ENCODE data around the gene FLOT2.

Gene FLOT2

DNA sequence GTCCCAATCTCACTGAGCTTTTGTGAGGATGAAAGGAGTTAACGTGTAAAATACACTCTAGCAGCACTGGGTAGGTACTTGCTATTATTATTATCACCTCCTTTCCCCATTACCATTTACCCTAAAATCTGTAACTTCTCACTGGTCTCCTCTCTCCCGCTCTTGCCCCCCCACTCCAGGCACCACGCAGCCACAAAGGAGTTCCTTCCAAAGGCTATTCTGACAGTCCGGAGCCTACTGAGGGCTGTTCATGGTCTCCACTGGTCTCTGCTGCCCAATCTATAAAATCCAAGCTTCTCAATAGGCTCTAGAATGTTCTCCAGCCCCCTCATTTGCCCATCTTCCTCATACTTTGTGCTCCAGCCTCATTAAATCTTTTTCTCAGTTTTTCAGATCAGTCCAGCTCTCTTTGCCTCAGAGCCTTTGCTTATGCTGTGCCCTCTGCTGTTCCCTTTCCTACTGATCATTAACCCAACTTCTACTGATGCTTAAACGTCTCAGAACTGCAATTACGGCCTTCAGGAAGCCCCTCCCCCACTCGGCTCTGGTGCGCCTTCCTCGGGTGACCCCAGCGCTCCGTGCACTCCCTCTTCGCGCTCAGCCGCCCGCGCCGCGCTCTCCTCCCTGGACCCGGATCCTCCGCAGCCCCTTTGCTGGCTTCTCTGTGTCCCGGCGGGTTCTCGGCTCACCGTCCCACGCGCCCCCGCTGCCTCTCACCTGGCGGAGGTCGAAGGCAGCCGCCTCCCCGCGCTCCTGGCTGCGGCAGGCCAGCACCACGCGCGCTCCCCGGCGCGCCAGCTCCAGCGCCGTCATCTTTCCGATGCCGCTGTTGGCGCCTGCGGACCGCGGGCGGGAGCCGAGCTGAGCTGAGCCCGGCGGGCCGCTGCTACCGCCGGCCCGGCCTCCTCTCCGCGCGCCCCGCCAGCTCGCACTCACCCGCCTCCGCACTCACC is 4.6 kb upstream of the FLOT2 start:
- TF ChIP-seq, protein P1, sequence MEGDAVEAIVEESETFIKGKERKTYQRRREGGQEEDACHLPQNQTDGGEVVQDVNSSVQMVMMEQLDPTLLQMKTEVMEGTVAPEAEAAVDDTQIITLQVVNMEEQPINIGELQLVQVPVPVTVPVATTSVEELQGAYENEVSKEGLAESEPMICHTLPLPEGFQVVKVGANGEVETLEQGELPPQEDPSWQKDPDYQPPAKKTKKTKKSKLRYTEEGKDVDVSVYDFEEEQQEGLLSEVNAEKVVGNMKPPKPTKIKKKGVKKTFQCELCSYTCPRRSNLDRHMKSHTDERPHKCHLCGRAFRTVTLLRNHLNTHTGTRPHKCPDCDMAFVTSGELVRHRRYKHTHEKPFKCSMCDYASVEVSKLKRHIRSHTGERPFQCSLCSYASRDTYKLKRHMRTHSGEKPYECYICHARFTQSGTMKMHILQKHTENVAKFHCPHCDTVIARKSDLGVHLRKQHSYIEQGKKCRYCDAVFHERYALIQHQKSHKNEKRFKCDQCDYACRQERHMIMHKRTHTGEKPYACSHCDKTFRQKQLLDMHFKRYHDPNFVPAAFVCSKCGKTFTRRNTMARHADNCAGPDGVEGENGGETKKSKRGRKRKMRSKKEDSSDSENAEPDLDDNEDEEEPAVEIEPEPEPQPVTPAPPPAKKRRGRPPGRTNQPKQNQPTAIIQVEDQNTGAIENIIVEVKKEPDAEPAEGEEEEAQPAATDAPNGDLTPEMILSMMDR (IDR thresholded peaks at IDR 0.05; ENCODE audit: insufficient read depth, low read depth, low read length, missing control alignments) = no peak
- H3K4me3 ChIP-seq (ENCODE audit: low read depth, low read length) = peak overlapping the region; percentile 74
- peak; percentile 61 for DNase-seq (ENCODE audit: low read depth)

DNA sequence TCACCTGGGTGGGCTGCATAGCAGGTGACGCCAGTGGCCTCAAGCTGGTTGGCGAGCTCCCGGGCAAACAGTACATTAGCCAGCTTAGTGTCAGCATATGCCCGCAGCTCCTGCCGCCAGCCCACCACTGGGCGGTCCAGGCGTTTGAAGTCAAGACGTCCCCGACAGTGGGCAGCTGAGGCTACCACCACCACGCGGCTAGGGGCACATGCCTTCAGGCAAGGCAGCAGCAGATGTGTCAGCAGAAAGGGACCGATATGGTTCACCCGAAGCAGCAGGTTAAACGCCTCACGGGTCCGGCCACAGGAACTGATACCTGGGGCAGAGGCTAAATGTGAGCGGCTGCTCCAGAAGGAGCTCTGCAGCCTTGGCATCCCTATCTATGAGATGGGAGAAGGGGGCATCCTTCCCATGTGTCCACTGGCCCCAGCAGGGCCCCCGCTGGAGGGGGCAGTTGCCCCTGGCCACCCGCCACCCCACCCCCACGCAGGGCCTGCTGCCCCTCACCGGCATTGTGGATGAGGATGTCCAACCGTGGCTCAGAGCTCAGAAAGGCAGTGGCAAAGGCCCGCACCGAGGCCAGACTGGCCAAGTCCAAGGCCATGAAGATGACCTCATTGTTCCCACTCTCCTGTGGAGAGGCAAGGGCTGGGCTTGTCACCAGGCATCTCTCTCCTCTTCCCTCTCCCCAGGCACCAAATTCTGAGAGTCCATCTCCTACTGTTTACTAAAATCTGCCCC is 3.6 kb upstream of the FLOT2 start:
- DNase-seq (ENCODE audit: low read depth) = no peak
- TF ChIP-seq, protein P1 (IDR thresholded peaks at IDR 0.05; ENCODE audit: insufficient read depth, low read depth, low read length, missing control alignments) = no peak
- H3K4me3 ChIP-seq (ENCODE audit: low read depth, low read length) = peak overlapping the region; percentile 74

DNA sequence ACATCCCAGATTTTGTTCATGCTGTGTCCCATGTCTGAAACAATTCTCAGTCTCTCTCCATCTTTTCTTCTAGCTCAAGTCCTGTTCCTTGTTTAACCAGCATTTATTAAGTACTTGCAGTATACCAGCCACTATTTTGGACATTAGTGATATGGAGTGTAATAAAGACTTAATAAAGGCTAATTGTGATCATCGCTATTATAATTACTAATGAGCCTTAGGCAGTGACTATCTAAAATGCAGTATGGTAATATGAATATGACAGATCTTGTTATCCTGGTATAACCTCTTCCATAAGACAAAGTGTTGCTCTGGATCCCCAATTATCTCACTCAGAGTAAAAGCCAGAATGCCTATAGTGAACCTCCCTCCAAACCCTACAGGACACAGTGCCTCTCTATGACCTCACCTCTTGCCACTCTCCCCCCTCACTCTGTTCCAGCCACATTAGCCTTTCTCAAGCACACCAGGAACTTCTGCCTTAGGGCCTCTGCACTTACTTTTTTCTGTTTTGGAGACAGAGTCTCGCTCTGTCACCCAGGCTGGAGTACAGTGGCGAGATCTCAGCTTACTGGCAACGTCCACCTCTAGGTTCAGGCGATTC is 1.8 kb upstream of the FLOT2 start:
- TF ChIP-seq, protein P1 (IDR thresholded peaks at IDR 0.05; ENCODE audit: insufficient read depth, low read depth, low read length, missing control alignments) = no peak
- no peak for DNase-seq (ENCODE audit: low read depth)
- no peak overlapping the region for H3K4me3 ChIP-seq (ENCODE audit: low read depth, low read length)

DNA sequence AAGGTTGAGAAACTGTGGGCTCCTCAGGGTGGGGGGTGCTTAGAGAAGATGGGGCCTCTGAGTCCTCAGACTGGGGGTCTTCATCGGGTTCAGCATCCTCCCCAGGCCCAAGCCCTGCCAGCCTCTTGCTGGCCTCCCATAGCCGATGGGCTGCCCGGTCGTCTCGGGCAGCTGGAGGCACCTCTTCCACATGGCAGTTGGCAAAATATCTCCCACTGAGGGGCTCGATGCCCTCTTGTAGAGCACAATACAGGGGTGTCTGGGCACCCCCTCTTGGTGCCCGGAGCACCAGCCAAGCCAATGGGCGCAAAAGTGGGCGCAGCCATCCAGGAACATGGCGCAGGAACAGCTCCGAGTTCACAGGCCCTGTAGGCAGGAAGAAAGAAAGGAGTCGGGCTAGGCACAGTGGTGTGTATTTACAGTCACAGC is 1.0 kb upstream of the FLOT2 start:
- DNase-seq (ENCODE audit: low read depth) = no peak
- no peak overlapping the region for H3K4me3 ChIP-seq (ENCODE audit: low read depth, low read length)
- TF ChIP-seq, protein P1 (IDR thresholded peaks at IDR 0.05; ENCODE audit: insufficient read depth, low read depth, low read length, missing control alignments) = no peak

DNA sequence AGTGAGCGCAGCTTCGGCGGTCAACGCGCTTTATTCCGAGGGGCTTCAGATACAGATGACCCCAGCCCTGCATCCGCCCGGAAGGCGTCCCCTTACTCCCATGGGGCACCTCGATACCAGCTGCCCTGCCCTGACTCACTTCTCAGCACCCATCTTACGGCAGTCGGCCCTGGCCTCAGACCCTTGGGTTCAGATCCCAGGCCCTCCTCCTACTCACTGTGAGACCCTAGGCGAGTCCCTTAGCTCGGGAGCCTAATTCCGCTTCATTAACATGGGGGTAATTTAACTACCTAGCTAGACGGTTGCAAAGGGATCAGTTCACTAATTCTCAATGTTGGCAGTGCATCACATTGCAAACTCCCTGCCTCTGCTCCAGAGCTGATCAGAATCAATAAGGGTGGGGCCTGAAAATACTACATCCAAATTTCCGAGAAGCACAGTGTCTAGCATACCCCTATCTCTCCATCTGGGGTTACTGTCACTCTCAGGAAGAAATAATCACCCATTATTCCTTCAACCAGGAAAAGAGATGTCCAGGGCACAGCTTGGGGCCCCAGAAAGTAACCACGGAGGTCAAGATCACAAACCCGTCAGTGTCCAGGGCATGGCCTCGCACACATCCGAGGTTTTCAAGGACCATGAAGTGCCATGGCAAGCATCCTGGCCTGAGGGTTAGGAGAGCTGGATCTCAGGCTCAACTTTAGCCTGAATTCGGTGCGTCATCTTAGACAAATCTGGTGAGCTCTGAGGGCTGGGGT is 415 bp upstream of the FLOT2 start:
- H3K4me3 ChIP-seq (ENCODE audit: low read depth, low read length) = peak overlapping the region; percentile 93
- DNase-seq (ENCODE audit: low read depth) = no peak

DNA sequence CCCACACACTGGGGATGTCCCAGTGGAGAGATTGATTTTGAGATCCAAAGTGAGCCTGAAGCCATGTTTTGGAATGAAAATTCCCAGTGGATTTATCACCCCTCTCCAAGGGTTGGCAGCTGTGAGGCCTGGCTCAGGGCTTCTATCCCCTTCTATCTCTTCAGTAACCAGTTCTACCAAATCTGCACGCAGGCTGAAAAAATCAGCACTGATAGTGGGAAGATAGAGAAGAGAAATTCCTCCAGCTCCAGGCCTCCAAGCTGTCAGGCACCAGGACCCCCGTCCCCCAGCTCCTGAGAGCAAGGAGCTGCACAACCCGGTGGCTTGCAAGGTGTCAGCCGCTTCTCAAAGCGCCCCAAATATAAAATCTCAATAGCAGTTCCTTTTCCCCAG is 1.0 kb downstream of the FLOT2 start:
- H3K4me3 ChIP-seq (ENCODE audit: low read depth, low read length) = peak overlapping the region; percentile 93
- no peak for DNase-seq (ENCODE audit: low read depth)
- TF ChIP-seq, protein P1 (IDR thresholded peaks at IDR 0.05; ENCODE audit: insufficient read depth, low read depth, low read length, missing control alignments) = no peak

More for the DNA sequence above, 415 bp upstream of the FLOT2 start:
- TF ChIP-seq, protein P1 (IDR thresholded peaks at IDR 0.05; ENCODE audit: insufficient read depth, low read depth, low read length, missing control alignments) = no peak
